Measurements from ENCODE around the gene KLK2.

KLK2 gene

DNA sequence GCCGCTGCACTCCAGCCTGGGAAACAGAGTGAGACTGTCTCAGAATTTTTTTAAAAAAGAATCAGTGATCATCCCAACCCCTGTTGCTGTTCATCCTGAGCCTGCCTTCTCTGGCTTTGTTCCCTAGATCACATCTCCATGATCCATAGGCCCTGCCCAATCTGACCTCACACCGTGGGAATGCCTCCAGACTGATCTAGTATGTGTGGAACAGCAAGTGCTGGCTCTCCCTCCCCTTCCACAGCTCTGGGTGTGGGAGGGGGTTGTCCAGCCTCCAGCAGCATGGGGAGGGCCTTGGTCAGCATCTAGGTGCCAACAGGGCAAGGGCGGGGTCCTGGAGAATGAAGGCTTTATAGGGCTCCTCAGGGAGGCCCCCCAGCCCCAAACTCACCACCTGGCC is at the start of gene KLK2:
TSS of gene KLK2 (plus strand) at position 384 of the 400 bp plus-strand sequence. CDS start 35 bp downstream, outside the sequence.
- DNase-seq, result no peak

DNA sequence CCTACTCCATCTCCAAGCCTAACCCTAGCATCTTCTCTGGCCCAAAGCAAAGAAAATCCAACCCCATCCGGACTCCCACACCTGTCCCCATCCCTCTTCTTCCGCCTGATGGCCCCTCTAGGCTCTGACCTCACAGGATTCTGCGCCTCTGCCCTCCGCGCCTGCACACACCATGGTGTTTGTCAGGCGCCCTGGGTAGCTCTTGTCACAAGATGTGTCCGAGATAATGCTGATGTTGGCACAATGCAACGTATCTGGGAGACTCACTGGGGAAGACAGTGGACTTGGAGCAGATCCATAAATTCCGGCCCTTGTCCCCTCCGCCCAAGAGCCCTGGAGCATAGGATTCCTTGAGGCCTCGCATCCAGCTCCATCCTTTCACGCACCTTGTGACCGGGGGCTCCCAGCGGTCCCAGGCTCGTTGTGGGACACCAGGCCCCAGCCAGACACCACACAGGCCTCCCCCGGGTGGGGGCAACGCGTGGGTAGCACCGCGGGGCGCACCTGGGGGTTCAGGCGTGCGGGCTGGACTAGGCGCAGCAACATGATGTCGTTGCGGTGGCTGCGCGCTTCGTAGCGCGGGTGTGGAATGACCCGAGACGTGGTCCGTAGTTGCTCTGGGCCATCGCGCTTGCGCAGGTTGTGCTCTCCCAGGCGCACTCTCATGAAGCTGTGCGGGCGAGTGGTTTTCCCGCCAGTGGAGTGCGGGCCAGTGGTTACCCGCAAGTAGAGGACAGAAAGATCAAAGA is 46.6 kb upstream of the KLK2 start:
- no peak for DNase-seq

DNA sequence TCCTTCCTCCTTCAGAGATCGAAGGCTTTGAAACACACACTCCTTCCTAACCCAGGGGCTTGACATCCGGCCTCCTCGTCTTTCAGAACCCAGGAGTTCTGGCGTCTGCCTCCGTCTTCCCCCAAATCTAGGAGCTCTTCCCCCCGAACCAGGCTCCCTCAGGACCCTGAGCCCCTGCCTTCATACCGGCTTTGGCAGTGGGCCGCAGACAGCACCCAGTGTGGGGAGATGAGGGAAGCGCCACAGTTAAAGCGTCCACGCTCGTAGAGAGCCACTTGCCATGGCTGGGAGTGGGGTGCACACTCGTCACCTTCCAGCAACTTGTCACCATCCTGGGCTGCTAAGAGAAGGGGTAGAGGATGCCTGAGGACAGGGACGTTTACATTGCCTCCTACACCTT is 45.8 kb upstream of the KLK2 start:
- no peak for DNase-seq

DNA sequence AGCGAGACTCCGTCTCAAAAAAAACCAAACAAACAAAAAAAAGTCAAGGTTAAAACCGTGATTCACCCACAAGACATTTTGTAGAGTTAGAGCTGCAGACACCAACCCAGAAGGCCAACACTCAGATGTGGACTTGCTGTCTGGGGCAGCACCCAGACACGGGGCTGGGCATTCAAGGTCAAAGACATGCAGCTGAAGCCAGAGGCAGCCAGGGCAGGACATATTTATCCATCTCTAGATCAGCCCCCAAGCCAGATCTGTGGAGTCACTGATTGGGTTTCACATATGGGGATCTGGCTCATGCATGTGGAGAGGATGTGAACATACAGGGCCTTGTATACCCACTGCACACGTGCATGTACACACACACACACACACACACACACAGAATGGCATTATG is 43.4 kb upstream of the KLK2 start:
- DNase-seq, result no peak

DNA sequence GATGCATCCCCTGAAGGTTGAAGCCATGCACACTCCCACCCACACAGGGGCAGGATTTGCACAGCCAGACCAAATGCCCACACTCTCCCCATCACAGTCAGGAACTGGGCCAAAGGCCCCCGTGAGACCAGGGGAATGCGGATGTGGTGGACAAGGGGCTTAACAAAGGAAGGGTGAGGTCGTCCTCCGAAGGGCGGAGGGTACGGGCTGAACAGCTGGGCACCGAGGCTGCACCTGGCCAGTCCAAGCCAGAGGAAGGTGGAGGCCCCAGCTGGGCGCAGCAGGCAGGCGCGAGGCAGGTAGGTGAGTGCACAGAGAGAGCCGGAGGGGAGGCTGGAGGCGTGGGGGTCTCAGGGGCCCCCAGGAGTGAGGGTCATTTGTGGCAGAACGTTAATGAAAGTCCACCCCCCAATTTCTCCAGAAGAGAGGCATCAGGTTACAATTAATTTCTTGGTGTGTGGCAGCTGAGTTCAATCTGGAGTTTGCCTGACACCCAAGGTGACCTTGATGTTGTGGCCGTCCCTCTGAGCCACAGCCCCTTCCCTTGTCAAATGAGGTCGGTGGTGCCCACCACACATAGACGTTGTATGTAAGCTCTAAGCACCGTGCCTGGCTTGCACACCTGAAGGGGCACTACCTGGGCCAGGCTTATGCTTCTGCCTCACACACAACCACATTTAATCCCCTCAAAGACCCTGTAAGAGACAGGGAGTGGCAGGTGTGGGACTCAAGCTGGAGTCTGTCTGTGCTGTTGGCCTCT is 42.8 kb upstream of the KLK2 start:
- no peak for DNase-seq

DNA sequence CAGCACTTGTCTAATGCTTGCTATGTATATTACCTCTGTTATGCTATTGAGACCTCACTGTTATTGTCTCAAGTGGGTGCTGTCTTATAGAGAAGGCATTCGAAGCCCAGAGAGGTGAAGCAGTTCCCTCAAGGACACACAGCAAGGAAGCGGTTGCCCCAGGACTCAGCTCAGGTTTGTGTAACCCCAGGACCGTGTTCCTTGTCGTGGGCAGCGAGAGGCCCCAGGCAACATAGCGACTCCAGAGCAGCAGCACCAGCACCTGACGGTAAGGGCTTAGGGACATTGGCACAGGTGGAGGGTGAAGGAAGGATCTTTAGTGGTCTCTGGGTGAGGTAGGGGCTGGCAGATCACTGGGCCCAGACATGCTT is 42.2 kb upstream of the KLK2 start:
- DNase-seq, result no peak

DNA sequence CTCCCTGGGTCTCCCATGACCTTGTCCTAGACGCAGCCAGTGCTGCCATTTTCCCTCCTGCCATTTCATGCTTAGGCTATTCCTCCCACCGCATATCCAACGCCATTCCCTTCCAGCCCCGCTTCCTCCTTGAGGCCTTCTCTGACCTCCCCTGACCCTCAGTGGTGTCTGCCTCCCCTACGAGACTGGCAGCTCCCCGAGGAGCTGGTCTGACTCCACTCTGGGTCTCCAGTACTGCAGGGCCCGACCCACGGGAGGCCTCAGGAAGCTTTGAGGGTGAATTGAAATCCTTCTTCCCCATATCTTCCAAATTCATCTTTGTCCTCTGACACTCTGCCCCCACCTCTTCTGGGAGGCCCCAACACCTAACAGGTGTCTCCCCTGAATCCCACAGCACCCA is 40.6 kb upstream of the KLK2 start:
- no peak for DNase-seq

DNA sequence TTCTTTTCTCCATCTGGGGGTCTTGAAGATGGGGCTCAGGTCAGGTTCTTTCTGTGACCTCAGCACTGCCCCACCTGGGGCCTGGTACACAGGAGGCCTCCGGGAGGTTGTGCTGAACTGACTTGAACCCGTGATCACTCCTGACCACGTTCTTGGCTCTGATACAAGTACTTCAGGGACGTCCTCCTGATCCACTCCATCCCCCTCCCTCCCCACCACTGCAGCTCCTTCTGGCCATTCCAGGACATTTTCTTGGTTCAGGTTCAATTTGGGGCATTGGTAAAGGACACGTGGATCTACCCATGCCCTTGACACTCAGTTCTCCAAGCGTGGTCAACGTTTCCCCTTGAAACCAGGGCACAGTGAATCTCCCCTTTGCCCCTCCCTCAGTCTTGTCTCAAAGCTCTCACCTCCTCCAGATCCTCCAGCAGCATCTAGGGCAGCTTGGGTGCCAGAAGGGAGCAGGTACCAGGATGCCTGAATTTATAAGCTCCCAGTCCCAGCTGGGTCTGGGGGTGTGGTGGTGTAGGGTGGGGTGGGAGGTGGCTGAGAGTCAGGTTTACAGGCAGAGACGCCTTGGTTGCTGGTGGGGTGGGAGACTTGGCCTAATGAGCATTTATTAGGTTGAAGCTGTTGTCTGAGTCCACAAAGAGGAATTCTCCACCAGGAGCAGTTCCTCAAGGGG is 40.0 kb upstream of the KLK2 start, which contains the start of gene KLK15:
TSS of gene KLK15 (minus strand) at position 458 of the 685 bp plus-strand sequence. CDS start 2,082 bp downstream, outside the sequence.
- no peak for DNase-seq

DNA sequence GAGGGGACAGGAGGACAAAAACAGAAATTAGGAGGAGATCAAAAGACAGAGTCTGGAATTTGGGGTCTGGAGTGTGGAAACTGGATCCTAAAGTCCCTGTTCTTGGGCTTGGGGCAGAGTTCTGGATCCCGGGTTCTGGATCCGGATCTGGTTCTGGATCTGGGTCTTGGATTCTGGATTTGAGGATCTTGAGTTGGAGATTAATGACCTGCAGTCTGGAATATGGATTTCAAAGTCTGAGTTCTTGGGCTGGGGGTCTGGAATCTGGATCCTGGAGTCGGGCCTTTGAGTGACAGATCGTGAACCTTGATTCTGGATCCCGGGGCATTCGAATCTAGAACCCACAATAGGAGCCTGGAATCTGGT is 39.5 kb upstream of the KLK2 start:
- no peak for DNase-seq

DNA sequence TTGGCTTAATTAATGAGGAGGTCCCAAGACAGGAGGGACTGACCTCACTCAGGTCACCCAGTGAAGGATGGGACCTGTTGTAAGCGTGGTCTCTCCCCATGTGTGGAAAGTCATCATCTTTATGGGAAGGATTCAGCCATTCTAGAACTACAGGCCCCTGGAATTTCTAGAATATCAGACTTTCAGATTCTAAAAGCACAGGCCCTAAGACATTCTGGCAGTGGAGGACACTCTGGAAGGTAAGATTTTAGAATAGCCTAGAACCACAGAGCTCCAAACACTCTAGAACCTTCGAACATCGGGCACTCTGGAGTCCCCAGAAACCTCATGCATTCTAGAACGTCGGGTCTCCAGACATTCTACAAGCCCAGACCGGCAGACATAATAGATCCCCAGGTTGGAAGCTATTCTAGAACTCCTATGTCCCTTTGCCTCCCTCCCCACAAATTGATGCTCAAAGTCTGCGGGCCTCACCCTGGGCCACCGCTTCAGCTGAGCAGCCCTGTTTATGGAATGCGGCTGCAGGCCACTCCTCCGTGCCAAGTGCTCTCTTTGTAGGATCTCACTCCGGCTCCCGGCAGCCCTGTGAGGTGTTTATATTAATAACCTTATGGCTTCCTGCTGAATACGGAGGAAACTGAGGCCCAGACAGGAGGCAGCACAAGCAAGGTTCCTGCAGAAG is 38.0 kb upstream of the KLK2 start:
- DNase-seq, result no peak

DNA sequence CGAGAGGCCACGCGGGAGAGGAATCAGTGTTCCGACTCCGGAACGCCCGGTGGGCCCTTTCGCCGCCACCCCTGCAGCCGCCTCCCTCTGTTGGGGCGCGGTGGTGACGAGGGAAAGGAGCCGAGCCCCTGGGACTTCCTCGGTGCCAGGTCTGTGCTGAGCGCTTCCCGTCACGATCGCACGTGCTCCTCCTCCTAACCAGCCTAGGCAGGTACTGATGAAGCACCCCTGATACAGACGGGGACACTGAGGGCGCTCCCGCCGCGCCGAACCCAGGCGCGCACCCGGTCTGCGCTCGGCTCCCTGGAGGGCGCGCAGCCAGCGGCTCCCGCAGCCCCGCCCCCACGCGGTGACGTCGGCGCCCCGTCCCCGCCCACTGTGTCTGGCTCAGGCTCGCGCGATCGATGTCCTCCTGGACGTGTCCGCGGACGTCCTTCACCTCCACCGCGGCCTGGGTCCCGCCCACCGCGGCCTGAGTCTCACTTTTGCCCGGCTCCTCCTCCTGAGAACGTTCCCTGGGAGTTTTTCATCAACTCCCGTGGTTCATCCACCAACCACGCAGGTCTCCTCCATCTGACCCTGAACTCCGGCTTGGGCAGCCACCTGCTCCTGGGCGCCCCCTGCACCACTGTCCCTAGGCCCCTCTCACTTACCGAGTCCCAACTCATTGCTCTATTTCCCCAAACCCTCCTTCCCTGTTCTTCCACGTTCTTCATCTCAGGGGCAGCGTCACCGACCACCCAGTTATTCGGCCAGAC is 37.3 kb upstream of the KLK2 start:
- DNase-seq, result peak; percentile 83 to 87

DNA sequence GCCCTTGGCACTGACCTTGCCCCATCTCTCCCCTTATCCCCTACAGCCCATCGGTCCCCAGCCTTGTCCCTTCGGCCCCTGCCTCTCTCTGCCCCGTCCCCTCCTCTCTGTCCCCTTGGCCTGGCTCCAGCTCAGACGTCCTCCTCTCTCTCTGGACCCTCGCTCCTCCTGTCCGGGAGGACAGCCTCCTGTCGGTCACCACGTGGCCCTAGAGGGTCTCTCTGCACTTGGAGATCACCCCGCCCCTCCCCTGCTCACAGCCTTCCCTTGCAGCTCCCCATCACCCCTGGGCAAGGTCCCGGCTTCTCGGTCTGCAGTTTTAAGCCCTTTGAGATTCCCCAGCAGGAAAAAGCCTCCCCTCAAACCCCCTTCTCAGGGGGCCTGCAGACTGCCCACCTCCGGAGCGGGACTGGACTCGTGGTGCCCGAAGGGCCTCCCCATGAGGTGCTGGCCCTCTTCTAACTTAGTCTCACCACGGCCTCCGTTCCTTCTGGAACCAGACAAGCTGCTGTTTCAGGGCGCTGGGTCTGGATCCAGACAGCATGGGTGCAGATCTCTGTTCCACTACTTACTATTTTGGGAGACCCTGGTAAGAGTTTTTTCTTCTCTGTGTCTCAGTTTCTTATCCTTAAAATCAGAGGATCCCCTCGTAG is 36.6 kb upstream of the KLK2 start:
- no peak for DNase-seq

DNA sequence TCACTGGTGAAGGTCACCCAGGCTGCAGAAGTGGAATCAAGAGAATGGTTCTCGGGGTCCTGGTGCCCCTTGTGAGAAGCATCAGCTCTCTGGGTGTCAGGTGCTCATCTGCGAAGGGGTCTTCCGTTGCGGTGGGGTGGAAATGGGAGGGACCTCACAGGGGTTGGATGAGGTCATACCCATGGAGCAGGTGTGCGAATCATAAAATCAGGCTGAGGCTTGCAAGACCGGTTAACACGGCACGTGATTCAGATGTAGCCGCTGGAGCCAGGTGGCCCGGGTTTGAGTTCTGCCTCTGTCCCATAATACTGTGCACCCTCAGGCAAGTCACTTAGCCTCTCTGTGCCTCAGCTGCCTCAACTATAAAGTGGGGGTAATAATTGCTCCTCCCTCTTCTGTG is 35.9 kb upstream of the KLK2 start:
- no peak for DNase-seq

DNA sequence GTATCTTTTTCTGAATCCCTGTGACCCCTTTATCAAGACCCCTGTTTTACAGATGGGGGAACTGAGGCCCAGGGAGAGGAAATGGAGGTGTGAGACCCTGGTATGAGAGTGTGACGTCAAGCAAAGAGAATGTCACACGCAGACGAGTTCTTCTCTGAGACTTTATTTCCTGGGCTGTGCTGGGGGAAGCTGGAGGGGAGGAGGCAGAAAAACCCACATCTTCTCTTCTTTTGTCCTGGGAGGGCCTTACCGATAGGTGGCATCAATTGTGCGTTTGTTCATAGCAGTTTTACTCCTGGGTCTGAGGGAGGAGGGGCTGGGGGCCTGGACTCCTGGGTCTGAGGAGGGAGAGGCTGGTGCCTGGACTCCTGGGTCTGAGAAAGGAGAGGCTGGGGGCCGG is 35.0 kb upstream of the KLK2 start:
- no peak for DNase-seq

DNA sequence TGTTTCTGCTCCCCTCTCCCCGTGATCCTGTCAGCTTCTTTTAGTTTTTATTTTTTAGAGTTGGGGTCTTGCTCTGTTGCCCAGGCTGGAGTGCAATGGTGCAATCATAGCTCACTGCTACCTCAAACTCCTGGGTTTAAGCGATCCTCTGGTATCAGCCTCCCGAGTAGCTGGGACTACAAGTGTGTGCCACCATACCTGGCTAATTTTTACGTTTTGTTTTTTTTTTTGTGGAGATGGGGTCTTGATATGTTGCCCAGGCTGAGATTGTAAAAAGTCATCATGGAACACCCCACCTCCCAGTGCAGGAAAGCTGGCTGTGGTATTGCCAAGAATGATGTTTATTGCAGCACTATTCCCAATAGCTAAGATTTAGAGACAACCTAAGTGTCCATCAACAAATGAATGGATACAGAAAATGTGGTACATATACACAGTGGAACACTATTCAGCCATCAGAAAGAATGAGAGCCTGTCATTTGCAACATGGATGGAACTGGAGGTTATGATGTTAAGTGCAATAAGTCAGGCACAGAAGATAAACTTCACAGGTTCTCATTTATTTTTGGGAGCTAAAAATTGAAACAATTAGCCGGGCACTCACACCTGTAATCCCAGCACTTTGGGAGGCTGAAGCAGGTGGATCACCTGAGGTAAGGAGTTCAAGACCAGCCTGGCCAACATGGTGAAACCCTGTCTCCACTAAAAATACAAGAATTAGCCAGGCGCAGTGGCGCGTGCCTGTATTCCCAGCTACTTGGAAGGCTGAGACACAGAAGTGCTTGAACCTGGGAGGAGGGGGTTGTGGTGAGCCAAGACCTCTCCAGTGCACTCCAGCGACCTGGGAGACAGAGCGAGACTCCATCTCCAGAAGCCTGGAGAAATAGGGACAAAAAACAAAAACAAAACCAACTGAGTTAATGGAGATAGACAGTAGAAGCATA is 33.3 kb upstream of the KLK2 start:
- no peak for DNase-seq

DNA sequence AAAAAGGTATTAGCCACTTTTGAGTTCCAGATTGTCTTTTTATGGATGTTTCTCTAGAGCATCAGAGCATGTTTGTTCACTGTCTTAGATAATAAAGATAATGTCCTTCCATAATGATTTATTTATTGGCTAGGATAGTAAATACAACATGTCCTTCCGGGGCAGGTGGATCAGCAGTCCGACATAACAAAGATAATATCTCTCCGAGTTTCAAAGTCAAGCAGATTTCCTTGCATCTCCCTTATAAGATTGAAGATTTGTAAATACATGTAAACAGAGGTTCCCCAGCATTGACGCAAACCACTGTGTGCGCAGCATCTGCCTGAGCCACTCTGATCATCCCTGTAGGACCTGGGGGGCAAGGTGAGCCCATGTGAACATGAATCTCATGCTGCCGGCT is 31.1 kb upstream of the KLK2 start:
- DNase-seq, result no peak

DNA sequence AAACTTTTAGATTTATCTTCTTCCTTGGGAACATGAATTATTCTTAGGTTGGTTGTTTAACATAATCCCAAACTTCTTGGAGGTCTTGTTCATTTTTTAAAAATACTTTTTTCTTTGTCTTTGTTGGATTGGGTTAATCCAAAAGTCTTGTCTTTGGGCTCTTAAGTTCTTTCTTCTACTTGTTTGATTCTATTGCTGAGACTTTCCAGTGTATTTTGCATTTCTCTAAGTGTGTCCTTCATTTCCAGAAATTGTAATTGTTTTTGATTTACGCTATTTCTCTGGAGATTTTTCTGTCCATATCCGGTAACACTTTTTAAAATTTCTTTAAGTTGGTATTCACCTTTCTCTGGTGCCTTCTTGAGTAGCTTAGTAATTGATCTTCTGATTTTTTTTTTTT is 30.0 kb upstream of the KLK2 start:
- no peak for DNase-seq

DNA sequence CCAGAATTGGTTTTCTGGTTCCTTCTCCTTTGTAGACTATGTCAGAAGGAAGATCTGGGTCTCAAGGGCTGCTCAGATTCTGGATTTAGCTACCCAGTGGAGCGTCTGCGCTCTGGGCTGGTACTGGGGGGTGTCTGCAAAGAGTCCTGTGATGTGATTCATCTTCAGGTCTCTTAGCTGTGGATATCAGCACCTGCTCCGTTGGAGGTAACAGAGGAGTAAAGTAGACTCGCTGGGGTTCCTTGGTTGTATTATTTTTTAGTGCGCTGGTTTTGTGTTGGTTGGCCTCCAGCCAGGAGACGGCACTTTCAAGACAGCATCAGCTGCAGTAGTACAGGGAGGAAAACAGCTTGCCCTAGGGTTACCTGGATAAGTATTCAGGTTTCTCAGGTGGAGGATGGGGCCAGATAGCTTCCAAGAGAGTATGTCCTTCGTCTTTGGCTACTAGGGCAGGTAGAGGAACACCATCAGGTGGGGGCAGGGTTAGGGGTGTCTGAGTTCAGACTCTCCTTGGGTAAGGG is 29.5 kb upstream of the KLK2 start:
- no peak for DNase-seq

DNA sequence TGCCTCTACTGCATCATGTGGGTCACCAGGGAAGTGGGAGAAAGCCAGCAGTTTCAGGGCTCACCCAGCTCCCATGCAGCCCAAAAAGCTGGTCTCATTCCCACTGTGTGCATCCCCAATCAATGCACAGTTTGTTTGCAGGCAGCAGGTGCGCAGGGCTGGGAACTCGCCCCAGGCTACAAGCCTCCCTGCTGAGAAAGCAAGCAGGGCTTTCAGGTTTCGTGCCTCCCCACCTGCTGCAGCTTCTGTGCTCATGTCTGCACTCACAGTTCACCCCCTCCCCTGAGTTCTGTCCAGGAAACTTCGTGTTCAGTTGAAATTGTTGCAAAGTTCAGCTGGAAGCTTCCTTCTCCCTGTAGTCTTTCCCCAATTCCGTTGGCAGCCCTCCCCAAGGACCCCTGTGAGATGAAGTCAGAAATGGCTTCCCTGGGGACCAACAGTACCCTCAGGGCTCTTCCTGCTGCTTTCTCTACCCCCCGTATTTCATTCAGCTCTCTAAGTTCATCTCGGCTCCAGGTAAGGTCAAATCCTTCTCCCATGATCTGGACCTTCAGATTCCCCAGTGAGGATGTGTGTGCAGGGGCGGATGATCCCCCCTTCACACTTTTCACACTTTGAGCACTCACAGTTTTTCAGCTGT is 28.8 kb upstream of the KLK2 start:
- no peak for DNase-seq

DNA sequence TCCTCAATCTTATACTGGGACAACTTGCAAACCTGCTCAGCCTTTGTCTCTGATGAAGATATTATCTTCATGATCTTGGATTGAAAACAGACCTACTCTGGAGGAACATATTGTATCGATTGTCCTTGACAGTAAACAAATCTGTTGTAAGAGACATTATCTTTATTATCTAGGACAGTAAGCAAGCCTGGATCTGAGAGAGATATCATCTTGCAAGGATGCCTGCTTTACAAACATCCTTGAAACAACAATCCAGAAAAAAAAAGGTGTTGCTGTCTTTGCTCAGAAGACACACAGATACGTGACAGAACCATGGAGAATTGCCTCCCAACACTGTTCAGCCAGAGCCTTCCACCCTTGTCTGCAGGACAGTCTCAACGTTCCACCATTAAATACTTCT is 22.5 kb upstream of the KLK2 start:
- no peak for DNase-seq
